ENCODE measurements around the gene HIVEP3.

The HIVEP3 gene

GRCh38 chr1:41463516-41463915 lies 455.2 kb downstream of the HIVEP3 start:
- H3K36me3 ChIP-seq (replicated peaks; ENCODE audit: insufficient read depth, low read length), result no peaks in the 10 kb centered on the region
- H3K27ac ChIP-seq (ENCODE audit: low read length), result no peak overlapping the region
- no peak for DNase-seq
- H2AFZ ChIP-seq (ENCODE audit: low read length), result no peak overlapping the region
- no peaks in the 10 kb centered on the region for H3K79me2 ChIP-seq (ENCODE audit: low read length)
- no peaks in the 10 kb centered on the region for H3K9me3 ChIP-seq (replicated peaks; ENCODE audit: insufficient read depth, low read length)
- H3F3A ChIP-seq (ENCODE audit: insufficient read depth, low read length), result no peaks in the 10 kb centered on the region
- H3K4me3 ChIP-seq (ENCODE audit: low read length), result no peak overlapping the region
- H4K20me1 ChIP-seq (ENCODE audit: insufficient read depth, low read length), result no peaks in the 10 kb centered on the region
- H3K4me2 ChIP-seq (ENCODE audit: low read depth, low read length), result no peak overlapping the region
- H3K9ac ChIP-seq (ENCODE audit: low read length), result no peak overlapping the region
- H3K9me2 ChIP-seq (replicated peaks; ENCODE audit: insufficient read depth, low read length), result no peaks in the 10 kb centered on the region
- no peaks in the 10 kb centered on the region for H3K4me1 ChIP-seq (ENCODE audit: low read length)
- TF ChIP-seq EZH2 (optimal IDR thresholded peaks at IDR 0.05; ENCODE audit: low read depth, low read length), result no peak
- no peak for TF ChIP-seq EZH2phosphoT487 (IDR thresholded peaks at IDR 0.05; ENCODE audit: low read length)
- H3K27me3 ChIP-seq (replicated peaks; ENCODE audit: insufficient read depth, low read length), result no peaks in the 10 kb centered on the region

- no peaks in the 10 kb centered on the region for H3K4me1 ChIP-seq (ENCODE audit: low read length)
- no peaks in the 10 kb centered on the region for H3K36me3 ChIP-seq (replicated peaks; ENCODE audit: insufficient read depth, low read length)
- H4K20me1 ChIP-seq (ENCODE audit: insufficient read depth, low read length), result no peaks in the 10 kb centered on the region
- H3K9me2 ChIP-seq (replicated peaks; ENCODE audit: insufficient read depth, low read length), result no peaks in the 10 kb centered on the region
- no peak overlapping the region for H2AFZ ChIP-seq (ENCODE audit: low read length)
- H3K9ac ChIP-seq (ENCODE audit: low read length), result no peak overlapping the region
- no peak overlapping the region for H3K4me3 ChIP-seq (ENCODE audit: low read length)
- no peaks in the 10 kb centered on the region for H3K9me3 ChIP-seq (replicated peaks; ENCODE audit: insufficient read depth, low read length)
- TF ChIP-seq CTCF (IDR thresholded peaks at IDR 0.05; ENCODE audit: low read length) (no peak), EZH2 (optimal IDR thresholded peaks at IDR 0.05; ENCODE audit: low read depth, low read length) (no peak), EZH2phosphoT487 (IDR thresholded peaks at IDR 0.05; ENCODE audit: low read length) (no peak)
- H3K4me2 ChIP-seq (ENCODE audit: low read depth, low read length), result no peak overlapping the region
- H3K79me2 ChIP-seq (ENCODE audit: low read length), result no peaks in the 10 kb centered on the region
- H3F3A ChIP-seq (ENCODE audit: insufficient read depth, low read length), result no peaks in the 10 kb centered on the region
- H3K27ac ChIP-seq (ENCODE audit: low read length), result no peak overlapping the region
- no peak for DNase-seq
- H3K27me3 ChIP-seq (replicated peaks; ENCODE audit: insufficient read depth, low read length), result no peaks in the 10 kb centered on the region
These were observed 456.1 kb downstream of the HIVEP3 start for GRCh38 chr1:41462680-41463004.

- no peak overlapping the region for H3K4me2 ChIP-seq (ENCODE audit: low read depth, low read length)
- H3K4me1 ChIP-seq (ENCODE audit: low read length), result no peaks in the 10 kb centered on the region
- H3K9me3 ChIP-seq (replicated peaks; ENCODE audit: insufficient read depth, low read length), result no peaks in the 10 kb centered on the region
- no peak overlapping the region for H2AFZ ChIP-seq (ENCODE audit: low read length)
- no peaks in the 10 kb centered on the region for H3K9me2 ChIP-seq (replicated peaks; ENCODE audit: insufficient read depth, low read length)
- no peak for DNase-seq
- no peak overlapping the region for H3K4me3 ChIP-seq (ENCODE audit: low read length)
- H3K36me3 ChIP-seq (replicated peaks; ENCODE audit: insufficient read depth, low read length), result no peaks in the 10 kb centered on the region
- TF ChIP-seq CTCF (IDR thresholded peaks at IDR 0.05; ENCODE audit: low read length) (no peak), EZH2 (optimal IDR thresholded peaks at IDR 0.05; ENCODE audit: low read depth, low read length) (no peak), EZH2phosphoT487 (IDR thresholded peaks at IDR 0.05; ENCODE audit: low read length) (no peak)
- no peaks in the 10 kb centered on the region for H3K27me3 ChIP-seq (replicated peaks; ENCODE audit: insufficient read depth, low read length)
- no peaks in the 10 kb centered on the region for H3K79me2 ChIP-seq (ENCODE audit: low read length)
- H3K27ac ChIP-seq (ENCODE audit: low read length), result no peak overlapping the region
- H3K9ac ChIP-seq (ENCODE audit: low read length), result no peak overlapping the region
- H3F3A ChIP-seq (ENCODE audit: insufficient read depth, low read length), result no peaks in the 10 kb centered on the region
- H4K20me1 ChIP-seq (ENCODE audit: insufficient read depth, low read length), result no peaks in the 10 kb centered on the region
These were observed 456.7 kb downstream of the HIVEP3 start for GRCh38 chr1:41461790-41462679.
